CD8-positive, alpha-beta memory T cell (primary cell): ENCODE data around the gene ITGB6. TPM values are rescaled to one million over a fixed set of nuclear protein-coding genes. Genes with fewer than 3 reads are reported as not detected.
"Not testable (repeated sequence)": the region's sequence is repeated elsewhere in the genome, so short reads cannot be mapped to it uniquely, and the experiment has no call there.

Experiments
- CTCF ChIA-PET: fragments of 350-600 bp; sonication (Branson Sonifier 250); formaldehyde crosslinking; loops from one replicate; lab custom pipeline; 2021; ENCODE audit warnings: antibody characterized with exemption; lab: Charles Lee
- POLR2A ChIA-PET: fragments of 350-600 bp; sonication (Branson Sonifier 250); formaldehyde crosslinking; loops from one replicate; lab custom pipeline; 2021; ENCODE audit warnings: antibody characterized with exemption; lab: Charles Lee
- DNase-seq, 5 donors: peaks; one replicate each; pipeline versions ENCODE4 v3.0.0 to v3.0.0-alpha.2; 2020 to 2022; ENCODE audit warnings: mixed read lengths in 1 of 5
- H3K27ac ChIP-seq: one replicate; pipeline ENCODE4 v1.7.0; 2013; ENCODE audit warnings: low read depth, mild to moderate bottlenecking, low read length, moderate library complexity
- H3K27me3 ChIP-seq: 2 replicates; pipeline ENCODE4 v1.7.0; 2013; ENCODE audit warnings: low read length, mild to moderate bottlenecking; ENCODE audit not compliant: insufficient read depth, poor library complexity, severe bottlenecking
- H3K36me3 ChIP-seq: 2 replicates; pipeline ENCODE4 v1.7.0; 2013; ENCODE audit warnings: mild to moderate bottlenecking, low read length, moderate library complexity; ENCODE audit not compliant: insufficient read depth
- H3K4me1 ChIP-seq: 2 replicates; pipeline ENCODE4 v1.7.0; 2013; ENCODE audit warnings: mild to moderate bottlenecking, low read length, moderate library complexity; ENCODE audit not compliant: insufficient read depth
- H3K4me3 ChIP-seq: 2 replicates; pipeline ENCODE4 v1.7.0; 2013; ENCODE audit warnings: mild to moderate bottlenecking, low read length
- H3K9me3 ChIP-seq: 2 replicates; pipeline ENCODE4 v1.7.0; 2013; ENCODE audit warnings: mild to moderate bottlenecking, low read length
- H3K27ac Mint-ChIP-seq, 8 donors: one replicate each; pipeline ENCODE4 v1.8.0; 2020 to 2021; ENCODE audit warnings: mixed read lengths in 8 of 8, mild to moderate bottlenecking in 6 of 8, inconsistent platforms in 3 of 8, moderate library complexity in 3 of 8
- H3K27me3 Mint-ChIP-seq, 2 donors: one replicate each; pipeline ENCODE4 v1.8.0; 2020 to 2021; ENCODE audit warnings: mixed read lengths in 2 of 2, mild to moderate bottlenecking in 1 of 2, moderate library complexity in 1 of 2
- H3K36me3 Mint-ChIP-seq, 3 donors: one replicate each; pipeline ENCODE4 v1.8.0; 2020 to 2021; ENCODE audit warnings: mixed read lengths in 3 of 3, inconsistent platforms in 1 of 3, mild to moderate bottlenecking in 1 of 3
- H3K4me1 Mint-ChIP-seq, 3 donors: one replicate each; pipeline ENCODE4 v1.8.0; 2020 to 2021; ENCODE audit warnings: mixed read lengths in 3 of 3, inconsistent platforms in 1 of 3, mild to moderate bottlenecking in 1 of 3
- H3K4me3 Mint-ChIP-seq, 7 donors: one replicate each; pipeline ENCODE4 v1.8.0; 2020 to 2021; ENCODE audit warnings: mixed read lengths in 7 of 7, mild to moderate bottlenecking in 6 of 7, moderate library complexity in 4 of 7, inconsistent platforms in 2 of 7
- H3K9me3 Mint-ChIP-seq, 5 donors: one replicate each; pipeline ENCODE4 v1.8.0; 2020 to 2022; ENCODE audit warnings: mixed read lengths in 5 of 5, mild to moderate bottlenecking in 3 of 5, moderate library complexity in 2 of 5, inconsistent platforms in 1 of 5
- polyA plus RNA-seq: library from polyadenylated mRNA; unstranded; fragments of 300-500 nt; fragmentation: Illumina TruSeq; gene quantifications from one replicate; pipeline ENCODE4 v1.2.3, GENCODE V29; 2021
- total RNA-seq, 2 experiments: library from RNA; stranded (reverse); gene quantifications; one replicate each; pipeline ENCODE4 v1.2.3, GENCODE V29; 2021

ITGB6 gene
- total and polyA plus RNA-seq, 3 experiments from 2014 or later: not detected

DNA sequence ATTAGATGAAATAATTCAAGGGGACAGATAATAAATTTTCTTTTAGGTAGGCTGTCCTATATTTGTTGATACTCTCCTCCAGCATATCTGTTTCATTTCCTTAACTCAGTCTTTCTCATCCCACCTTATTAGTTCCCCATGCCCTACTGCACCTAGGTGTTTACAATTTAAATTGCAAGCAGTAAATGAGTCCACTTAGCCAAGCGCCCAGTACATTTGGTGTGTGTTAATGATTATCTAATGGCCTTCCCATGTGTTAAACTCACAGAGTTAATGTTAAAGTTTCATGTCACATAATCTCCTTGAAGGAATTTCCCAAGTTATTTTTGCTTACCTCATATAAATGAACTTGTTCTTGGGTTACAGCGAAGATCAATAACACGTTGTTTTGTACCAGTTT, 31.2 kb downstream of the ITGB6 start:
- ChIA-PET CTCF (no interaction called here), POLR2A (no interaction called here)
- H3K36me3 ChIP-seq: no peaks in the 10 kb centered on the region
- DNase-seq: no peak
- H3K9me3 ChIP-seq: no peaks in the 10 kb centered on the region
- no peaks in the 10 kb centered on the region for H3K4me1 Mint-ChIP-seq
- no peak overlapping the region for H3K4me3 Mint-ChIP-seq
- no peaks in the 10 kb centered on the region for H3K9me3 Mint-ChIP-seq
- no peak overlapping the region for H3K27ac ChIP-seq
- no peaks in the 10 kb centered on the region for H3K36me3 Mint-ChIP-seq
- H3K4me3 ChIP-seq: no peak overlapping the region
- H3K27ac Mint-ChIP-seq: no peak overlapping the region
- no peaks in the 10 kb centered on the region for H3K27me3 ChIP-seq
- H3K27me3 Mint-ChIP-seq: peaks cover 1 to 4% of the 10 kb centered on the region in 2 donors
- H3K4me1 ChIP-seq: no peaks in the 10 kb centered on the region

DNA sequence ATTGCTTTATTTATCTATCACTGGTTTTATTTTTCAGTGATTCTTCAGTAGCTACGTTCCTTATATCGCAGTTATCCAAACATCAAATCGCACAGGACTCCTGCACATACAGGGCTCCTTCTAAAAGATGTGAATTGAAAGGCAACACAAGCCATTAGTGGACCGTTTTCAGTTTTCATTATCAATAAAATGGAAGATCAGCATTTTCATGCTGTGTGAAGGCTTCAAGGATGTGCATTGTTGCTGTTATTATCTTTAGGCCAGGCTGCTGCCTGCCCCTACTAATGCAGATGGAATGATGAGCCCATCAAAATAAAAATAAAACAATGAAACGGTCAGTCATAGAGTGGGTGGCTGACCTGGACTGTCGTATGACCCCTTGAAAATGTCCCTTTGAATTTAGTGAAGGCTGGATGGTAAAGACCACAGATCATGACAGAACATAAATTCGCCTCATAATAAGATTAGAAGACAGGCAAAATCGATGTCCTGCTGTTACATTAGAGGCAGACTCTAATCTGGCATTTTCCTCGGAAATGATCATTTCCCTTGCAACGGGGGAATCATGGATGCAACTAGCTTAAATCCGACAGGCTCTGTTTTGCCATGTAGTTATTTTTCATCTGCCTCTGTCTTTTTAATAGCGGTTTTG, 32.9 kb downstream of the ITGB6 start:
- DNase-seq: no peak
- Histone ChIP-seq H3K36me3 (no peaks in the 10 kb centered on the region), H3K27ac (no peak overlapping the region), H3K27me3 (no peaks in the 10 kb centered on the region), H3K4me1 (no peaks in the 10 kb centered on the region), H3K9me3 (no peaks in the 10 kb centered on the region), H3K4me3 (no peak overlapping the region)
- Mint-ChIP-seq H3K9me3 (no peaks in the 10 kb centered on the region), H3K27ac (peak overlapping the region in 1 of 8 donors; percentile 74), H3K4me1 (no peaks in the 10 kb centered on the region), H3K27me3 (peaks cover 1 to 3% of the 10 kb centered on the region in 2 donors), H3K4me3 (no peak overlapping the region), H3K36me3 (no peaks in the 10 kb centered on the region)
- ChIA-PET CTCF (no interaction called here), POLR2A (no interaction called here)

DNA sequence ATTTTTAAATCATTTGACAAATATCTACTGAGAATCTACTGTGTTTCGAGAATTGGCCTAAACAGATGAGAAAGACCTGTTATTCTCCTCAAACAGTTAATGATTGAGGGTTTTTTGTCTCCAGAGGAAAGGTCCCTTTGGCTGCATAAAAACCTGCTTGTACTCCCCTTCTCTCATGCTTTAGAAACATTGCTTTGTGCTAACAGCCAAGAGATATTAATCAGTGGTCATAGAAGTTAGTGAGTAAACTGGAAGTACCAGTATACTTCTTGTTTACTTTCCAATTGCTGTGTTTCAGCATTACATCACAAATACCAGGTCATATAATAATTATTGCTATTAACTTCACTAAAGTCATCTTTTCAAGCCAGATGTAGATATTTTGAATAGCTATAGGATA, 34.1 kb downstream of the ITGB6 start:
- ChIA-PET CTCF (no interaction called here), POLR2A (no interaction called here)
- Mint-ChIP-seq H3K4me1 (no peaks in the 10 kb centered on the region), H3K9me3 (no peaks in the 10 kb centered on the region), H3K4me3 (no peak overlapping the region), H3K27ac (no peak overlapping the region), H3K36me3 (no peaks in the 10 kb centered on the region), H3K27me3 (peaks cover 3% of the 10 kb centered on the region in 2 donors)
- Histone ChIP-seq H3K27ac (no peak overlapping the region), H3K4me3 (no peak overlapping the region), H3K36me3 (no peaks in the 10 kb centered on the region), H3K27me3 (no peaks in the 10 kb centered on the region), H3K4me1 (no peaks in the 10 kb centered on the region), H3K9me3 (no peaks in the 10 kb centered on the region)
- no peak for DNase-seq

DNA sequence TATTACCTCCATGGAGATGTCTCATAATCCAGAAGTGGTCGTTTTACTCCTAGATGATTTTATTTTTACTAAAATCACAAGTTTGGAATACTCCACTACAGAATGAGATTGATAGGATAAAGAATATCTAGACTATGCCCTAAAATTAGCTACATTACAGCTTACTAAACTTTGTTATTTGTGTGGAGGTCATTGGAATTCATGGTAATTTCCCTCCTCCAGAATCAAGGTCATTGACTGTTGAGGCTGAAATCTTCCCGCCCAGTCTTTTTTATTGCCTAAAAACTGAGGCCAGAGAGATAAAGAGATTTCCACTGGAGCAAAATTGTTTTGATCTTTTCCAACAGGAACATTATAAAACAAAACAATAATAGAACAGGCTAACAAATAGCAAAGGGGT, 35.0 kb downstream of the ITGB6 start:
- Mint-ChIP-seq H3K4me1 (no peaks in the 10 kb centered on the region), H3K4me3 (no peak overlapping the region), H3K27ac (no peak overlapping the region), H3K27me3 (peaks cover 3 to 6% of the 10 kb centered on the region in 2 donors), H3K36me3 (no peaks in the 10 kb centered on the region), H3K9me3 (no peaks in the 10 kb centered on the region)
- Histone ChIP-seq H3K27ac (no peak overlapping the region), H3K27me3 (no peaks in the 10 kb centered on the region), H3K4me1 (no peaks in the 10 kb centered on the region), H3K9me3 (no peaks in the 10 kb centered on the region), H3K36me3 (no peaks in the 10 kb centered on the region), H3K4me3 (no peak overlapping the region)
- CTCF ChIA-PET: no interaction called here
- DNase-seq: no peak
- POLR2A ChIA-PET: no interaction called here

DNA sequence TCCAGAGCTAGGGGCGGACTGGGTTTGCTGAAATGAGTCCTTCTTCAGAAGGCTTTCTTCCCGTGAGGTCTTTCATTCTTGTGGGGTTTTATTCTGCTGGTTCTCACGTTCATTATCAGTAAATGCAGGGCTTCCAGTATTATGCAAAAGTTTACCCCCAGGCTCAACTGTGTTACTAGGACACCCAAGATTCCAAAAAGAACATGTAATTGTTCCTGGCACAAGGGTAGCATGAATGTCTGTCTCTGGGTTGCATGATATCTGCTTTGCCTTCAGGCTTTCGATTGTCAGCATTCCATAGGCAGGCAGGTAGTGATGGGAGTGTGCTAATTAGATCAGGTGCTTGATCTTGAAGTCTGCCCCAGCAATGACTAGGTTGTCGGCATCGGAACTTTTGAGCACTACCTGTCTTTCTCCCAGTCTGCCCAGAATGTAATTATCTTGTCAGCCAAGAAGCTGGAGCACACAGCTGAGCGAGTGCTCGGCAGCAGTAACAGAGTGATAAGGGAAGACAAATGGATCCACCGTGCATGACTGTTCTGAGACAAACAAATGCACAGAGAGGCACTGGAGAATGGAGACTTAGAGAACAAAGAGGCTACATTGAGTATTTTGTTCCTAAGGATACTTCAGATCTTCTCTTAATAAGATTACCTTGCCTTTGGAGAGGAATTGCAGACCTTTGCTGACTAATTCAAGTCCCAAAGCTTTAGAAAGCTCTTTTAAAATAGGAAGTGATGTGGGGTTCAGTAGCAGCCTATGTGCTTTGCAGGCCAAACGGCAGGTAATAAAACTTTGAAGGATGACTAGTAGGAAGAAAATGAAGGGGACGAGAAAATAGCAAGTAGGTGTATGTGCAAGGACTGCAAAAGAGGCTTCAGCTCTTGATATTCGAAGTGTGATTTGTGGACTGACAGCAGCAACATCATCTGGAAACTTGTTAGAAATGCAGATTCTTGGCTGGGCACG, 41.9 kb downstream of the ITGB6 start:
- DNase-seq: no peak
- CTCF ChIA-PET: no interaction called here
- H3K27me3 Mint-ChIP-seq: peaks cover 0 to 12% of the 10 kb centered on the region in 2 donors
- Histone ChIP-seq H3K4me3 (no peak overlapping the region), H3K27ac (no peak overlapping the region), H3K4me1 (no peaks in the 10 kb centered on the region), H3K27me3 (no peaks in the 10 kb centered on the region), H3K36me3 (no peaks in the 10 kb centered on the region), H3K9me3 (no peaks in the 10 kb centered on the region)
- no peak overlapping the region for H3K27ac Mint-ChIP-seq
- H3K4me3 Mint-ChIP-seq: no peak overlapping the region
- H3K4me1 Mint-ChIP-seq: no peaks in the 10 kb centered on the region
- POLR2A ChIA-PET: no interaction called here
- no peaks in the 10 kb centered on the region for H3K36me3 Mint-ChIP-seq
- H3K9me3 Mint-ChIP-seq: no peaks in the 10 kb centered on the region

DNA sequence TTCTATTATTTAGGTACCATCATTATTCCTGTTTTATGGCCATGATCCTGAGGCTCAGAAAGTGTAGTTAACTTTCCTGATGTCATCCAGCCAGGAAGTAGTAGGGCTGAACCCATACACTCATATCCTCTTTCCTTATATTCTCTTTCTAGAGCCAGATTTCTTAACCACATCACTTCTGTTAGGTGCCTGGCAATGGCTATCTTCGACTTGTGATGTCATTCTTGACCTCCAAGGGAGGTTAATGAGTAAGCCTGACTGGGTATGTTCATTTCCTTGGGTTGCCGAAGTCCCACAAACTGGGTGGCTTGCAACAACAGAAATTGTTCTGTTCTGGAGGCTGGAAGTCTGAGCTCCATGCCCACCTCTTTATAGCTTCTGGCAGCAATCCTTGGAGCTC, 43.4 kb downstream of the ITGB6 start:
- Histone ChIP-seq H3K27me3 (no peaks in the 10 kb centered on the region), H3K9me3 (no peaks in the 10 kb centered on the region), H3K4me1 (no peaks in the 10 kb centered on the region), H3K4me3 (no peak overlapping the region), H3K27ac (no peak overlapping the region), H3K36me3 (no peaks in the 10 kb centered on the region)
- Mint-ChIP-seq H3K27ac (no peak overlapping the region), H3K27me3 (peaks cover 0 to 12% of the 10 kb centered on the region in 2 donors), H3K4me1 (no peaks in the 10 kb centered on the region), H3K4me3 (no peak overlapping the region), H3K36me3 (no peaks in the 10 kb centered on the region), H3K9me3 (no peaks in the 10 kb centered on the region)
- ChIA-PET CTCF (no interaction called here), POLR2A (no interaction called here)
- no peak for DNase-seq

DNA sequence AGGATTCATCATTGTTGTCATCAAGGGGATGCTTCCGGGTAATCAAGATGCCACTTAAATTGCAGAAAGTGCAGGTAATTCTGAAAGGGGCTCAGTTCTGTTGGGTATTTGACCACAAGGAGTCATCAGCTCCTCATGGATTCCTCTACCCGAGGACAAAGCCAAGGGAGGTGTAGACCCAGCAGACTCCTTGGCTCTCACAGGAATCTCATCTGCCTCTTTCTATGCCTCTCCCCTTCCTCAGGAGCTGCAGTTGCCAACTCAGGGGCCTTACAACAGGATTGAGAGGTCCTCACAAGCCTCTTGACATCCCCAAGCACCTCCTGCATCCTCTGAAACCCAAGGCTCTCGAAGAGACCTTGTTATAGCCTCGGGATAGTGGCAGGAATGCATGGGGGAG, 44.0 kb downstream of the ITGB6 start:
- DNase-seq: no peak
- Mint-ChIP-seq H3K4me3 (no peak overlapping the region), H3K9me3 (no peaks in the 10 kb centered on the region), H3K36me3 (no peaks in the 10 kb centered on the region), H3K27me3 (peaks cover 0 to 9% of the 10 kb centered on the region in 2 donors), H3K4me1 (no peaks in the 10 kb centered on the region), H3K27ac (no peak overlapping the region)
- Histone ChIP-seq H3K27me3 (no peaks in the 10 kb centered on the region), H3K36me3 (no peaks in the 10 kb centered on the region), H3K4me3 (no peak overlapping the region), H3K4me1 (no peaks in the 10 kb centered on the region), H3K9me3 (no peaks in the 10 kb centered on the region), H3K27ac (no peak overlapping the region)
- CTCF ChIA-PET: no interaction called here
- POLR2A ChIA-PET: no interaction called here

DNA sequence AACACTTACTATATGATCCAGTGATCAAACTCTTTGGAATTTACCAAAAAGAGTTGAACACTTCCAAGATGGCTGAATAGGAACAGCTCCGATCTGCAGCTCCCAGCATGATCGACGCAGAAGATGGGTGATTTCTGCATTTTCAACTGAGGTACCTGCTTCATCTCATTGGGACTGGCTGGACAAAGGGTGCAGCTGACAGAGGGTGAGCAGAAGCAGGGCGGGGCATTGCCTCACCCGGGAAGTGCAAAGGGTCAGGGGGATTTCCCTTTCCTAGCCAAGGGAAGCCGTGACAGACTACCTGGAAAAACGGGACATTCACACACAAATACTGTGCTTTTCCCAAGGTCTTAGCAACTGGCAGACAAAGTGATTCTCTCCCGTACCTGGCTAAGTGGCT, 51.7 kb downstream of the ITGB6 start:
- H3K9me3 Mint-ChIP-seq, H3K4me3 ChIP-seq, H3K27ac ChIP-seq, H3K4me1 Mint-ChIP-seq, POLR2A ChIA-PET, CTCF ChIA-PET, H3K9me3 ChIP-seq, H3K27ac Mint-ChIP-seq, H3K27me3 ChIP-seq, H3K4me1 ChIP-seq, DNase-seq, H3K36me3 Mint-ChIP-seq, H3K4me3 Mint-ChIP-seq, H3K36me3 ChIP-seq: not testable (repeated sequence)
- H3K27me3 Mint-ChIP-seq: peaks cover 11 to 44% of the 10 kb centered on the region in 2 donors
